Neural crest cell (in vitro differentiated cells): ENCODE results near the gene FRMD3. TPM values are rescaled to one million over a fixed set of nuclear protein-coding genes. Genes with fewer than 3 reads are reported as not detected.
"Not testable (repeated sequence)": the region's sequence is repeated elsewhere in the genome, so short reads cannot be mapped to it uniquely, and the experiment has no call there.

Experiments used
- DNase-seq: peaks from one replicate; pipeline ENCODE4 v3.0.0; 2021; ENCODE audit warnings: low read depth, mixed read lengths, low spot score
- H3K27ac Mint-ChIP-seq: one replicate; pipeline ENCODE4 v1.8.0; 2021; ENCODE audit warnings: mild to moderate bottlenecking, mixed read lengths; ENCODE audit not compliant: unreplicated experiment
- H3K27me3 Mint-ChIP-seq: 2 replicates; pipeline ENCODE4 v1.8.0; 2021; ENCODE audit warnings: low read depth, mild to moderate bottlenecking, mixed read lengths
- H3K36me3 Mint-ChIP-seq: 2 replicates; pipeline ENCODE4 v1.8.0; 2021; ENCODE audit warnings: low read depth, mild to moderate bottlenecking, mixed read lengths
- H3K4me1 Mint-ChIP-seq: 2 replicates; pipeline ENCODE4 v1.8.0; 2021; ENCODE audit warnings: mixed read lengths
- H3K4me3 Mint-ChIP-seq: one replicate; pipeline ENCODE4 v1.8.0; 2021; ENCODE audit warnings: mild to moderate bottlenecking, mixed read lengths
- H3K9me3 Mint-ChIP-seq: 2 replicates; pipeline ENCODE4 v1.8.0; 2021; ENCODE audit warnings: mixed read lengths
- total RNA-seq: library from RNA; stranded (reverse); gene quantifications from 2 replicates; pipeline ENCODE4 v1.2.1, GENCODE V29; 2021
- TF ChIP-seq, protein P1 (sequence below): fragments of 200-600 bp; sonication (generic); conservative IDR thresholded peaks from 2 replicates; pipeline ENCODE4 v1.5.0; 2021; ENCODE audit warnings: antibody characterized with exemption, mild to moderate bottlenecking

FRMD3 gene
- total RNA-seq, 1 donor from 2014 or later = 2.3 TPM

DNA sequence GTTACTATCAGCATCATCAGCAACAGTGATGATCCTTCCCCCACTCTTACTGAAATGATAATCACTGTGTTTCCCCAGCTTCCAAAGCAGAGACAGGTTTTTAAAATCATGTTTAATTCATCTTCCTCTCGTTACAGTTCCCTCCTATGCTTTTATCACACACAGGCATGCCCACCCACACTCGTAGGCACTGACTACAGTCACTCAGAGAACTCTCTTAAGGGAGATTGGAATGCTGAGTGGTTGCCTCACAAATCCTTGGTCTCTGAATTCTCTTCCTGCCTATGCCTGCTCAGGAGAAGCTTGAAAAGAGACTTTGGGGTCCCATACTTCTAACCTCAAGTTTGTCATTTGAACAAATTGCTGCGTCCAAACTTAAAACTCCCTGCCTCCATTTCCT lies 179.2 kb downstream of the FRMD3 start:
- H3K9me3 Mint-ChIP-seq = peaks cover 7% of the 10 kb centered on the region
- H3K27me3 Mint-ChIP-seq = no peaks in the 10 kb centered on the region
- DNase-seq = no peak
- no peak overlapping the region for H3K27ac Mint-ChIP-seq
- H3K4me3 Mint-ChIP-seq = no peak overlapping the region
- no peaks in the 10 kb centered on the region for H3K4me1 Mint-ChIP-seq
- H3K36me3 Mint-ChIP-seq = no peaks in the 10 kb centered on the region
- TF ChIP-seq, protein P1, sequence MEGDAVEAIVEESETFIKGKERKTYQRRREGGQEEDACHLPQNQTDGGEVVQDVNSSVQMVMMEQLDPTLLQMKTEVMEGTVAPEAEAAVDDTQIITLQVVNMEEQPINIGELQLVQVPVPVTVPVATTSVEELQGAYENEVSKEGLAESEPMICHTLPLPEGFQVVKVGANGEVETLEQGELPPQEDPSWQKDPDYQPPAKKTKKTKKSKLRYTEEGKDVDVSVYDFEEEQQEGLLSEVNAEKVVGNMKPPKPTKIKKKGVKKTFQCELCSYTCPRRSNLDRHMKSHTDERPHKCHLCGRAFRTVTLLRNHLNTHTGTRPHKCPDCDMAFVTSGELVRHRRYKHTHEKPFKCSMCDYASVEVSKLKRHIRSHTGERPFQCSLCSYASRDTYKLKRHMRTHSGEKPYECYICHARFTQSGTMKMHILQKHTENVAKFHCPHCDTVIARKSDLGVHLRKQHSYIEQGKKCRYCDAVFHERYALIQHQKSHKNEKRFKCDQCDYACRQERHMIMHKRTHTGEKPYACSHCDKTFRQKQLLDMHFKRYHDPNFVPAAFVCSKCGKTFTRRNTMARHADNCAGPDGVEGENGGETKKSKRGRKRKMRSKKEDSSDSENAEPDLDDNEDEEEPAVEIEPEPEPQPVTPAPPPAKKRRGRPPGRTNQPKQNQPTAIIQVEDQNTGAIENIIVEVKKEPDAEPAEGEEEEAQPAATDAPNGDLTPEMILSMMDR = no peak

DNA sequence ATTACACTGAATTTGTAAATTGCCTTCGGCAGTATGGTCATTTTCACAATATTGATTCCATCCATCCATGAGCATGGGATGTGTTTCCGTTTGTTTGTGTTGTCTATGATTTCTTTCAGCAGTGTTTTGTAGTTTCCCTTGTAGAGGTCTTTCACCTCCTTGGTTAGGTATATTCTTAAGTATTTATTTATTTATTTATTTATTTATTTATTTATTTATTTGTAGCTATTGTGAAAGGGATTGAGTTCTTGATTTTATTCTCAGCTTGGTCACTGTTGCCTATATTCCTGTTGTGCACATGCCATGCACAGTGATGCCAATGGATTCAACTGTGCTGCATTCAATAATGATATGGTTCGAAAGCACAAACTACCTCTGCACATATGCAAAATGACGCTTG lies 179.7 kb downstream of the FRMD3 start:
- not testable (repeated sequence) for H3K4me3 Mint-ChIP-seq, H3K4me1 Mint-ChIP-seq

DNA sequence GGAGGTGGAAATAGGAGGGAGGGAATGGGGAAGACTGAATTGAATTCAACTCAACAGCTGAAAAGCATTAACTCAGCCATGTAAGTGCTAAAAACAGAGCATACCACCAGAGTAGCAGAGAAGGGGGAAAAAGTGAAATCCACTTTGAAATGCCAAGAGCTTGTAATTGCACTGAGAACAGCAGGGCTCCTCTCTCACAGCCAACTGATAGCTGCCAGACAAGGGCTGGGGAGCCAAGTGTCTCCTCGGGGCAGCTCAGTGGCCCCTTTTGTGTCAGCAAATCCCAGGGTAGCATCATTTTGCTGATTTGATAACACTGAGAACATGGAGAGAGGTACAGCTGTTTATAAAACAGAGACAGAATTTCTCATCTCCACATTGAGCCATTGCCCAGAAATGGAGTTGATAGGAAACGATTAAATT lies 182.5 kb downstream of the FRMD3 start:
- H3K36me3 Mint-ChIP-seq = no peaks in the 10 kb centered on the region
- TF ChIP-seq, protein P1 = no peak
- no peak for DNase-seq
- H3K4me3 Mint-ChIP-seq = no peak overlapping the region
- peaks cover 7% of the 10 kb centered on the region for H3K9me3 Mint-ChIP-seq
- H3K27me3 Mint-ChIP-seq = no peaks in the 10 kb centered on the region
- no peak overlapping the region for H3K27ac Mint-ChIP-seq
- no peaks in the 10 kb centered on the region for H3K4me1 Mint-ChIP-seq

More for the DNA sequence above, 179.7 kb downstream of the FRMD3 start:
- H3K27me3 Mint-ChIP-seq, H3K27ac Mint-ChIP-seq, DNase-seq, H3K36me3 Mint-ChIP-seq, H3K9me3 Mint-ChIP-seq: not testable (repeated sequence)

- DNase-seq = no peak
- Mint-ChIP-seq H3K36me3 (no peaks in the 10 kb centered on the region), H3K27ac (no peak overlapping the region), H3K9me3 (peaks cover 7% of the 10 kb centered on the region), H3K4me3 (no peak overlapping the region), H3K27me3 (no peaks in the 10 kb centered on the region), H3K4me1 (no peaks in the 10 kb centered on the region)
- TF ChIP-seq, protein P1 = no peak
Observed at GRCh38 chr9:83355024-83355444, 183.2 kb downstream of the FRMD3 start.

DNA sequence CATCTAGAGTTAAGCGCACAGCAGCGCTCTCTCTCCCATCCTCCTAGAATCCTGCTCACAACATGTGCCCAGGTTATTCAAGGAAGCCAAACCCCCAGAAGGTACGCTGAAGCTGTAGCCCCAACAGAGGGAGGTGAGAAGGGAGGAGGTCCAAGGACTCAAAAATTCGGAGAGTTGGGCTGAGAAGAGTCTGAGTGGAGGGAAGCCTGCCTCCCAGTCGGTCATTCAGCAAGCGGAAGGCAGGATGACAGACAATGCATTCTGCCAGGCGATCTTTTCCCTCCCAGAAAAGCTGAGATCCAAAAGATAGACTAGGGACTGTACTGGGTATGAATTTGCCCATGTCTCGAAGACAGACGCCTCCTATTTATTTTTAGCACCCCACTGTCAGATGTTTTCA lies 189.2 kb downstream of the FRMD3 start:
- Mint-ChIP-seq H3K9me3 (no peaks in the 10 kb centered on the region), H3K36me3 (no peaks in the 10 kb centered on the region), H3K27ac (no peak overlapping the region), H3K27me3 (no peaks in the 10 kb centered on the region), H3K4me3 (no peak overlapping the region), H3K4me1 (peaks cover 9% of the 10 kb centered on the region)
- DNase-seq = no peak
- TF ChIP-seq, protein P1 = no peak

- H3K9me3 Mint-ChIP-seq = no peaks in the 10 kb centered on the region
- no peak overlapping the region for H3K27ac Mint-ChIP-seq
- DNase-seq = no peak
- TF ChIP-seq, protein P1 = no peak
- no peaks in the 10 kb centered on the region for H3K27me3 Mint-ChIP-seq
- H3K4me3 Mint-ChIP-seq = no peak overlapping the region
- peaks cover 9% of the 10 kb centered on the region for H3K4me1 Mint-ChIP-seq
- H3K36me3 Mint-ChIP-seq = no peaks in the 10 kb centered on the region
Observed at GRCh38 chr9:83346655-83347420, 191.4 kb downstream of the FRMD3 start.
